ENCODE measurements around the gene PYGB. TPM values are rescaled to one million over a fixed set of nuclear protein-coding genes. Genes with fewer than 3 reads are reported as not detected.

The PYGB gene
- total and polyA plus RNA-seq, 2 donors (not counting 1 experiment from before 2014, with no cell fraction given) = 22.5 to 30.6 TPM

DNA sequence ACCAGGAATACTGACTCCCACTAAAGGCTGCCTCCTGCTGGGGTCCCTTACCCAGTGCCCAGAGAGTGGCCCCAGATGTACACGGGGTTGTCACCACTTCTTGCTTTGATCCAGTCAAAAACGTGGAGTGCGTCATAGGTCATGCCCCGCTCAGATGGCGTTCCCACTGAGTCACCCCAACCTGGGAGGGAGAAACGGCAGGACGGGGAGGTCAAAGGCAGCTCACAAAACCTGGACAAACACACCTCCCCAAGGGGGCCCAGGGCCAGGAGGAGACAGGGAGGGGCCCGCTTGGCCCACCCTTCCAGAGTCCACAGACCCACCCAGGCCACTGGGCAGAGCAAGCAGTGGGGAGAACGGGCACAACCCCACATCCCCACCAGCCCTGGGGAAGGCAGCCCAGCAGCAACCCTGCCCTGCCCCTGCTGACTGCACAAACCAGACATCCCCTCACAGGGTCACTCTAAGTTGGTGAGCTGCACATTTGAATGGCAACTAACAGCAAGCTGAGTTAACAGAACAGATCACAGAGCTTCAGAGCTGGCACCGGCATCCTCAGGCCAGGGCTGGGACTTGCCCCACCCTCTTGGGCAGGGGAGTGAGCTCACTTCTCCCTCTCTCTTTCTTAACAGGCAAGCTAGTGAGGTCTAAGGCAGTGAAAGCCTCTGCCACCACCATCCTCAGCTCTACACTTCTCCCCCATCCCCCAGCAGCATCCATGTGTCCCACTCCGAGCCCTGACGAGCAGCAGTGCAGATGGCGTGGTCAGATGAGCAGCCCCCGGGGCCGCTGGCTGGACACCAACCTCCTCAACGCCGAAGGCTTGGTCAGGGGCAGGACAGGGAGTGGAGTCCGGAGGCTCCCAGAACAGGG lies 61.7 kb downstream of the PYGB start:
- intact Hi-C loops (cut with micrococcal nuclease) = loop anchor here (1.0 to 10.0 kb wide), 4 partner anchors 81 to 388 kb away; partner anchors contain the start of genes ABHD12, NANP and ZNF337
- no peaks in the 10 kb centered on the region for H3K27me3 ChIP-seq (replicated peaks in 1 of 4; ENCODE audit: control extremely low read depth in 1 of 4, control insufficient read depth in 3 of 4, insufficient read depth in 4 of 4, low read length in 3 of 4)
- H2AFZ ChIP-seq (ENCODE audit: insufficient read depth, low read depth, low read length, poor library complexity, severe bottlenecking) = no peak overlapping the region
- no peak overlapping the region for H3K4me3 ChIP-seq (ENCODE audit: control extremely low read depth in 1 of 5, extremely low read depth in 1 of 5, insufficient read depth in 1 of 5, low read depth in 2 of 5, low read length in 4 of 5)
- peaks cover 0 to 2% (median 0%) of the 10 kb centered on the region in 3 donors for H3K9me3 ChIP-seq (ENCODE audit: control extremely low read depth in 1 of 3, control insufficient read depth in 2 of 3, insufficient read depth in 1 of 3, low read length in 2 of 3)
- no peak for TF ChIP-seq EZH2 (IDR thresholded peaks at IDR 0.05; ENCODE audit: borderline replicate concordance, insufficient read depth, low read depth, low read length, poor library complexity, severe bottlenecking)
- no peak for DNase-seq
- CTCF ChIA-PET = interaction anchor here (1.4 to 1.5 kb wide), 4 partner anchors 10 to 89 kb away, joined by 3 to 14 read pairs (median 8); partner anchors contain the start of gene PYGB
- H3K9ac ChIP-seq (ENCODE audit: low read length) = no peak overlapping the region
- peak; percentile 57 for ATAC-seq (ENCODE audit: low read depth)
- Mint-ChIP-seq H3K4me1 (peaks cover 24% of the 10 kb centered on the region), H3K9me3 (ENCODE audit: insufficient read depth) (no peaks in the 10 kb centered on the region), H3K27me3 (no peaks in the 10 kb centered on the region), H3K4me3 (peak overlapping the region; percentile 39), H3K27ac (peak overlapping the region; percentile 82)
- no peaks in the 10 kb centered on the region for H4K20me1 ChIP-seq (ENCODE audit: control insufficient read depth, insufficient read depth, low read length, poor library complexity, severe bottlenecking)
- no peak overlapping the region for H3K27ac ChIP-seq (ENCODE audit: low read length in 2 of 2)
- no peaks in the 10 kb centered on the region for H3K79me2 ChIP-seq (ENCODE audit: control insufficient read depth, insufficient read depth, low read length)
- peak overlapping the region; percentile 55 for H3K4me2 ChIP-seq (replicated peaks; ENCODE audit: low read depth, low read length, poor library complexity, severe bottlenecking)
- H3K36me3 ChIP-seq (replicated peaks in 1 of 2; ENCODE audit: control extremely low read depth in 1 of 2, control insufficient read depth in 1 of 2, extremely low read depth in 1 of 2, insufficient read depth in 2 of 2, low read length in 1 of 2) = peaks cover 0 to 2% of the 10 kb centered on the region in 2 experiments
- peaks cover 10 to 19% of the 10 kb centered on the region in 2 donors for H3K4me1 ChIP-seq (ENCODE audit: control insufficient read depth in 2 of 2, insufficient read depth in 2 of 2, low read length in 2 of 2)
- POLR2A ChIA-PET = interaction anchor here (0.9 kb wide), 1 partner anchor 28 kb away, joined by 3 read pairs; no protein-coding TSS in a partner anchor
- WGBS (ENCODE audit: insufficient coverage) = 94% methylated on average over 18 of the region's 18 CpGs

GRCh38 chr20:25310268-25310920 lies 62.5 kb downstream of the PYGB start:
- ATAC-seq (ENCODE audit: low read depth) = peak; percentile 90
- 20% methylated on average over 5 of the region's 6 CpGs for WGBS (ENCODE audit: insufficient coverage)
- no peak for DNase-seq
- Histone ChIP-seq H3K36me3 (replicated peaks in 1 of 2; ENCODE audit: control extremely low read depth in 1 of 2, control insufficient read depth in 1 of 2, extremely low read depth in 1 of 2, insufficient read depth in 2 of 2, low read length in 1 of 2) (peaks cover 0 to 2% of the 10 kb centered on the region in 2 experiments), H3K27me3 (replicated peaks in 1 of 4; ENCODE audit: control extremely low read depth in 1 of 4, control insufficient read depth in 3 of 4, insufficient read depth in 4 of 4, low read length in 3 of 4) (no peaks in the 10 kb centered on the region), H3K4me3 (ENCODE audit: control extremely low read depth in 1 of 5, extremely low read depth in 1 of 5, insufficient read depth in 1 of 5, low read depth in 2 of 5, low read length in 4 of 5) (peak overlapping the region in 4 of 5 experiments; percentile 0 to 16 (median 4)), H2AFZ (ENCODE audit: insufficient read depth, low read depth, low read length, poor library complexity, severe bottlenecking) (peak overlapping the region; percentile 64), H3K27ac (ENCODE audit: low read length in 2 of 2) (peak overlapping the region in 1 of 2 donors; percentile 16), H4K20me1 (ENCODE audit: control insufficient read depth, insufficient read depth, low read length, poor library complexity, severe bottlenecking) (no peaks in the 10 kb centered on the region), H3K79me2 (ENCODE audit: control insufficient read depth, insufficient read depth, low read length) (no peaks in the 10 kb centered on the region), H3K9ac (ENCODE audit: low read length) (peak overlapping the region; percentile 32), H3K4me1 (ENCODE audit: control insufficient read depth in 2 of 2, insufficient read depth in 2 of 2, low read length in 2 of 2) (peaks cover 10 to 19% of the 10 kb centered on the region in 2 donors), H3K4me2 (replicated peaks; ENCODE audit: low read depth, low read length, poor library complexity, severe bottlenecking) (peak overlapping the region; percentile 55), H3K9me3 (ENCODE audit: control extremely low read depth in 1 of 3, control insufficient read depth in 2 of 3, insufficient read depth in 1 of 3, low read length in 2 of 3) (peaks cover 0 to 2% (median 0%) of the 10 kb centered on the region in 3 donors)
- no peaks in the 10 kb centered on the region for H3K9me3 Mint-ChIP-seq (ENCODE audit: insufficient read depth)
- intact Hi-C loops (cut with micrococcal nuclease) = loop anchor here (1.0 to 10.0 kb wide), 4 partner anchors 80 to 387 kb away; partner anchors contain the start of genes ABHD12, NANP and ZNF337
- TF ChIP-seq CTCF (IDR thresholded peaks at IDR 0.05) (no peak), EZH2 (IDR thresholded peaks at IDR 0.05; ENCODE audit: borderline replicate concordance, insufficient read depth, low read depth, low read length, poor library complexity, severe bottlenecking) (no peak)
- POLR2A ChIA-PET = interaction anchor here (0.9 kb wide), 1 partner anchor 29 kb away, joined by 3 read pairs; no protein-coding TSS in a partner anchor
- H3K27me3 Mint-ChIP-seq = no peaks in the 10 kb centered on the region
- peak overlapping the region; percentile 82 for H3K27ac Mint-ChIP-seq
- CTCF ChIA-PET = interaction anchor here (1.4 to 1.6 kb wide), 6 partner anchors 11 to 89 kb away, joined by 3 to 14 read pairs (median 6); partner anchors contain the start of gene PYGB
- peak overlapping the region; percentile 70 for H3K4me3 Mint-ChIP-seq
- H3K4me1 Mint-ChIP-seq = peaks cover 24% of the 10 kb centered on the region

All from B cell (primary cell).